ENCODE results near the gene MORN2. TPM values are rescaled to one million over a fixed set of nuclear protein-coding genes. Genes with fewer than 3 reads are reported as not detected.

Gene MORN2
- polyA plus RNA-seq, 2 of the 4 experiments (the other 2 are of a cell fraction) = 44.7 to 54.7 TPM

DNA sequence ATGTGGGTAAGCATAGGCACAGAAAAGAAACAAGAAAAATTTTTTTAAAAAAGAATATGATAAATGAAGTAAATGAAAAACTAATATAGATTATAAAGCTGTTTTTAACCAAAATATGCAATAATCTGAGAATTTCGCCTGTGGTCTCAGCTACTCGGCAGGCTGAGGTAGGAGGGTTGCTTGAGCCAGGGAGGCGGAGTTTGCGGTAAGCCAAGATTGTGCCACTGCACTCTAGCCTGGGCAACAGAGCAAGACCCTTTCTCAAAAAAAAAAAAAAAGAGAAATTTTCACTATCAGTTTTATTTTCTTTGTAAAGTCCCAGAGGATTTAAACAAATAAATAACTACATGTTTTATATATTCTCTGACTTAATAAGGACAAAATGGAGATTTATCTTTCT, 47.3 kb upstream of the MORN2 start:
- CTCF ChIA-PET = no interaction called here
- ATAC-seq (peak in 1 of 2 experiments; percentile 30; a peak in 1 of 6 replicates), DNase-seq (ENCODE audit: low read depth in 1 of 2, low spot score in 1 of 2) (no peak), FAIRE-seq (no peak)
- H3K9me3 ChIP-seq = no peaks in the 10 kb centered on the region
- peak overlapping the region; percentile 78 to 90 for H3K27ac ChIP-seq
- H3K4me2 ChIP-seq = peak overlapping the region; percentile 79; the same call in 2 of the 3 replicates
- WGBS (ENCODE audit: missing lambda C conversion rate) = 85% methylated on average over 4 of the region's 4 CpGs
- POLR2A ChIA-PET = interaction anchor here (5.3 kb wide), 1 partner anchor 78 kb away, joined by 36 read pairs; the partner anchor contains the start of gene SRSF7
- no peak for TF ChIP-seq KDM5A (IDR thresholded peaks at IDR 0.05)
- TF ChIP-seq MYC (IDR thresholded peaks at IDR 0.05; ENCODE audit: borderline replicate concordance, low read length) = no peak
- TF ChIP-seq, protein P1, sequence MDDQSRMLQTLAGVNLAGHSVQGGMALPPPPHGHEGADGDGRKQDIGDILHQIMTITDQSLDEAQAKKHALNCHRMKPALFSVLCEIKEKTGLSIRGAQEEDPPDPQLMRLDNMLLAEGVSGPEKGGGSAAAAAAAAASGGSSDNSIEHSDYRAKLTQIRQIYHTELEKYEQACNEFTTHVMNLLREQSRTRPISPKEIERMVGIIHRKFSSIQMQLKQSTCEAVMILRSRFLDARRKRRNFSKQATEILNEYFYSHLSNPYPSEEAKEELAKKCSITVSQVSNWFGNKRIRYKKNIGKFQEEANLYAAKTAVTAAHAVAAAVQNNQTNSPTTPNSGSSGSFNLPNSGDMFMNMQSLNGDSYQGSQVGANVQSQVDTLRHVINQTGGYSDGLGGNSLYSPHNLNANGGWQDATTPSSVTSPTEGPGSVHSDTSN (IDR thresholded peaks at IDR 0.05) = no peak
- TF ChIP-seq HOXA7 (CRISPR knock-in tag; IDR thresholded peaks at IDR 0.05) = no peak
- TF ChIP-seq SMC3 (IDR thresholded peaks at IDR 0.05) = no peak
- TF ChIP-seq CHD4 (IDR thresholded peaks at IDR 0.05; ENCODE audit: borderline replicate concordance) = no peak
- no peak for TF ChIP-seq KDM1A (IDR thresholded peaks at IDR 0.05; ENCODE audit: low read depth)
- no peak for TF ChIP-seq PHF8 (IDR thresholded peaks at IDR 0.05; ENCODE audit: borderline replicate concordance, low read depth)
- TF ChIP-seq HOXB13 (CRISPR knock-in tag; IDR thresholded peaks at IDR 0.05; ENCODE audit: low read depth) = no peak
- no peak for TF ChIP-seq POLR2AphosphoS2 (conservative IDR thresholded peaks at IDR 0.05; ENCODE audit: low read length)
- TF ChIP-seq, protein P2, sequence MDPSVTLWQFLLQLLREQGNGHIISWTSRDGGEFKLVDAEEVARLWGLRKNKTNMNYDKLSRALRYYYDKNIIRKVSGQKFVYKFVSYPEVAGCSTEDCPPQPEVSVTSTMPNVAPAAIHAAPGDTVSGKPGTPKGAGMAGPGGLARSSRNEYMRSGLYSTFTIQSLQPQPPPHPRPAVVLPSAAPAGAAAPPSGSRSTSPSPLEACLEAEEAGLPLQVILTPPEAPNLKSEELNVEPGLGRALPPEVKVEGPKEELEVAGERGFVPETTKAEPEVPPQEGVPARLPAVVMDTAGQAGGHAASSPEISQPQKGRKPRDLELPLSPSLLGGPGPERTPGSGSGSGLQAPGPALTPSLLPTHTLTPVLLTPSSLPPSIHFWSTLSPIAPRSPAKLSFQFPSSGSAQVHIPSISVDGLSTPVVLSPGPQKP (IDR thresholded peaks at IDR 0.05; ENCODE audit: low read depth, low read length) = no peak
- no peak for TF ChIP-seq HDAC2 (IDR thresholded peaks at IDR 0.05)
- no peak for TF ChIP-seq TP53 (CRISPR knock-in tag; IDR thresholded peaks at IDR 0.05)
- peaks cover 16% of the 10 kb centered on the region for H3K4me1 ChIP-seq
- H3K4me3 ChIP-seq = no peak overlapping the region

DNA sequence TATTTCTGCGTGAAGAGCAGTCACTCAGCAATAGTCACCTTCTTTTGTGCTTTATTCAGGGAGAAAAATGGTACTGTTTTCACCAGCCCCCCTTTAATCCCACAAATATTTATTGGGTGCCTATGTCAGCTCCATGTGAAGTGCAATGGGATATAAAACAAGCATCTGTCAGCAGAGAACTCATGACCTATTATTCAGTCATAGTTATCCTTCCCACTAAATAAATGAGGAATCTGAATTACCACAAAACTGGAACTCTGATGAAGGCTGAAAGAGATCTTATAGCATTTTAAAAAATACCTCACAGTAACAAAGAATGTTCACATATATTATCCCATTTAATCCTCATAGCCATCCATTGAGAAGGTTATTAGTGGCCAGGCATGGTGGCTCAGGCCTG, 45.8 kb upstream of the MORN2 start:
- DNase-seq (ENCODE audit: low read depth in 1 of 2, low spot score in 1 of 2) = no peak
- H3K4me3 ChIP-seq = no peak overlapping the region
- H3K9me3 ChIP-seq = no peaks in the 10 kb centered on the region
- WGBS (ENCODE audit: missing lambda C conversion rate) = 93% methylated on average over 1 of the region's 1 CpG
- CTCF ChIA-PET = no interaction called here
- H3K27ac ChIP-seq = no peak overlapping the region
- no peak for FAIRE-seq
- POLR2A ChIA-PET = no interaction called here
- no peak for ATAC-seq
- TF ChIP-seq ZFP36 (IDR thresholded peaks at IDR 0.05; ENCODE audit: borderline replicate concordance, partially characterized antibody) (no peak), MAZ (IDR thresholded peaks at IDR 0.05; ENCODE audit: borderline replicate concordance, low read depth, low read length) (no peak), MAFK (IDR thresholded peaks at IDR 0.05; ENCODE audit: partially characterized antibody) (no peak), CEBPB (IDR thresholded peaks at IDR 0.05) (no peak), PHF8 (IDR thresholded peaks at IDR 0.05; ENCODE audit: borderline replicate concordance, low read depth) (no peak), HOXB13 (CRISPR knock-in tag; IDR thresholded peaks at IDR 0.05; ENCODE audit: low read depth) (no peak), TFCP2L1 (CRISPR knock-in tag; IDR thresholded peaks at IDR 0.05) (no peak), RAD21 (conservative IDR thresholded peaks at IDR 0.05 in 1 of 2, IDR thresholded peaks at IDR 0.05 in 1 of 2) (no peak), NR3C1 (IDR thresholded peaks at IDR 0.05) (no peak), SREBF2 (IDR thresholded peaks at IDR 0.05) (no peak), GATA3 (IDR thresholded peaks at IDR 0.05; ENCODE audit: borderline replicate concordance) (no peak), EHF (CRISPR knock-in tag; IDR thresholded peaks at IDR 0.05) (no peak), POLR2A (IDR thresholded peaks at IDR 0.05; ENCODE audit: low read length) (no peak), FOSB (CRISPR knock-in tag; IDR thresholded peaks at IDR 0.05) (no peak), CBX8 (IDR thresholded peaks at IDR 0.05) (no peak), HEYL (CRISPR knock-in tag; IDR thresholded peaks at IDR 0.05) (no peak), TP53 (CRISPR knock-in tag; IDR thresholded peaks at IDR 0.05) (no peak)
- TF ChIP-seq, protein P3, sequence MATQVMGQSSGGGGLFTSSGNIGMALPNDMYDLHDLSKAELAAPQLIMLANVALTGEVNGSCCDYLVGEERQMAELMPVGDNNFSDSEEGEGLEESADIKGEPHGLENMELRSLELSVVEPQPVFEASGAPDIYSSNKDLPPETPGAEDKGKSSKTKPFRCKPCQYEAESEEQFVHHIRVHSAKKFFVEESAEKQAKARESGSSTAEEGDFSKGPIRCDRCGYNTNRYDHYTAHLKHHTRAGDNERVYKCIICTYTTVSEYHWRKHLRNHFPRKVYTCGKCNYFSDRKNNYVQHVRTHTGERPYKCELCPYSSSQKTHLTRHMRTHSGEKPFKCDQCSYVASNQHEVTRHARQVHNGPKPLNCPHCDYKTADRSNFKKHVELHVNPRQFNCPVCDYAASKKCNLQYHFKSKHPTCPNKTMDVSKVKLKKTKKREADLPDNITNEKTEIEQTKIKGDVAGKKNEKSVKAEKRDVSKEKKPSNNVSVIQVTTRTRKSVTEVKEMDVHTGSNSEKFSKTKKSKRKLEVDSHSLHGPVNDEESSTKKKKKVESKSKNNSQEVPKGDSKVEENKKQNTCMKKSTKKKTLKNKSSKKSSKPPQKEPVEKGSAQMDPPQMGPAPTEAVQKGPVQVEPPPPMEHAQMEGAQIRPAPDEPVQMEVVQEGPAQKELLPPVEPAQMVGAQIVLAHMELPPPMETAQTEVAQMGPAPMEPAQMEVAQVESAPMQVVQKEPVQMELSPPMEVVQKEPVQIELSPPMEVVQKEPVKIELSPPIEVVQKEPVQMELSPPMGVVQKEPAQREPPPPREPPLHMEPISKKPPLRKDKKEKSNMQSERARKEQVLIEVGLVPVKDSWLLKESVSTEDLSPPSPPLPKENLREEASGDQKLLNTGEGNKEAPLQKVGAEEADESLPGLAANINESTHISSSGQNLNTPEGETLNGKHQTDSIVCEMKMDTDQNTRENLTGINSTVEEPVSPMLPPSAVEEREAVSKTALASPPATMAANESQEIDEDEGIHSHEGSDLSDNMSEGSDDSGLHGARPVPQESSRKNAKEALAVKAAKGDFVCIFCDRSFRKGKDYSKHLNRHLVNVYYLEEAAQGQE (IDR thresholded peaks at IDR 0.05) = no peak
- TF ChIP-seq, protein P4, sequence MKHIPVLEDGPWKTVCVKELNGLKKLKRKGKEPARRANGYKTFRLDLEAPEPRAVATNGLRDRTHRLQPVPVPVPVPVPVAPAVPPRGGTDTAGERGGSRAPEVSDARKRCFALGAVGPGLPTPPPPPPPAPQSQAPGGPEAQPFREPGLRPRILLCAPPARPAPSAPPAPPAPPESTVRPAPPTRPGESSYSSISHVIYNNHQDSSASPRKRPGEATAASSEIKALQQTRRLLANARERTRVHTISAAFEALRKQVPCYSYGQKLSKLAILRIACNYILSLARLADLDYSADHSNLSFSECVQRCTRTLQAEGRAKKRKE (CRISPR knock-in tag; IDR thresholded peaks at IDR 0.05; ENCODE audit: low read depth) = no peak
- peaks cover 16% of the 10 kb centered on the region for H3K4me1 ChIP-seq
- no peak overlapping the region for H3K4me2 ChIP-seq
